CD4-positive, alpha-beta T cell treated with Interleukin-4 for 1 hour (primary cell): ENCODE data around the gene SGMS1.
"Not testable (repeated sequence)": the region's sequence is repeated elsewhere in the genome, so short reads cannot be mapped to it uniquely, and the experiment has no call there.

ENCODE experiments used
- DNase-seq, 2 donors: peaks; one replicate each; pipeline ENCODE4 v3.0.0-alpha.2; 2020 to 2022

SGMS1 gene

DNA sequence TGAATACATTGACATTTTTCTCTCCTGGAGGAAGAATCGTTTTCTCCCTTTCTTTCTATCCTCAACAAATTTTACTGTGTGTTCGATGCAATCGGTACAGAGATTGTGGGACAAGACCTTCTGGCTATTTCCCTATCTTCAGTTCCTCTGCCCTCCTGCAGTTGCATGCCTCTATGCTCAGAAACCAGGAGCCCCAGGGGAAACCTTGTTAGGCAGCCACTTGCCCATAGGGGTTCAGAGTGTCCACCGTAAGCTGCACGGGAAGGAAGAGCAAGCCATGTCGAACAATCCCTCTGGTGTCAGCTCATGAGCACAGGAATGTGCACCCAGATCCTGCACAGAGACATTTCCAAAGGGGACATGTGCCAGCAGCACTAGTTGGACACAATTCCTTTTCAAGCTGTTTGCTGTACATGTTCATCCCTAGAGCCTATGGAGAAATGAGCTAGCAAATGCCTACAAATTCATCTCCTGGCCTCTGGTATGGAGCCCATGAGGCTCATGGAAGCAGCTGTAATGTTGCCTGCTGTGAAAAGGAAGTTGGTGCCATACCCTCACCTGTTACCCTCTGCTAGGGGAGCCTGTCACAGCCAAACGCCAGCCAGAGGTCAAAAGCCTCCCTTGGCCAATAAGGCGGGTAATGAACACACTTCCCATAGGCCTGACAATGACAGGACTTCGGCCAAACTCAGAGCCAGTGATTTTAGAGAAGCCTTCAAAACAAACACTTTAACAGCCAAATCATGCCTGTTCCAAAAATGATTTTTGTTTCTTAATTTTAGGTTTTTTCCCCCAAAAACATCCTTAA, 336.6 kb downstream of the SGMS1 start:
- DNase-seq: no peak

DNA sequence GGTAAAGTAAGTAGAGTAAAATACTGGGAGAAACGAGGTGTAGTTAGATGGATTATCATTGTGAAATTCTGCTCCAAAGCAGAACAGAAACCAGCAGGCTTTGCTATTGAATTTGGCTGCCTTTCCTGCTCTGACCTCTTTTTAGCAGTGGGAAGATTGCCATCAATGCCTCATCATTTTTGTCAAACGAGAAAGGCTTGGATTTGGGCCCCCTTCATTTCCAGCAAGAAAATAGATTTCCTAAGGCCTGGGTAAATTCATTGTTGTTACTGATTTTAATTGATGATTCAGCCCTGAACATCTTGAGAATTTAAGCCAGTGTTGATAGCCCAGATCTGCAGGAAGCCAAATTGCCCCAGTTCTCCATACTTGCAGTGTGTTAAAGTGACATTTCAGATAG, 337.2 kb downstream of the SGMS1 start:
- no peak for DNase-seq

DNA sequence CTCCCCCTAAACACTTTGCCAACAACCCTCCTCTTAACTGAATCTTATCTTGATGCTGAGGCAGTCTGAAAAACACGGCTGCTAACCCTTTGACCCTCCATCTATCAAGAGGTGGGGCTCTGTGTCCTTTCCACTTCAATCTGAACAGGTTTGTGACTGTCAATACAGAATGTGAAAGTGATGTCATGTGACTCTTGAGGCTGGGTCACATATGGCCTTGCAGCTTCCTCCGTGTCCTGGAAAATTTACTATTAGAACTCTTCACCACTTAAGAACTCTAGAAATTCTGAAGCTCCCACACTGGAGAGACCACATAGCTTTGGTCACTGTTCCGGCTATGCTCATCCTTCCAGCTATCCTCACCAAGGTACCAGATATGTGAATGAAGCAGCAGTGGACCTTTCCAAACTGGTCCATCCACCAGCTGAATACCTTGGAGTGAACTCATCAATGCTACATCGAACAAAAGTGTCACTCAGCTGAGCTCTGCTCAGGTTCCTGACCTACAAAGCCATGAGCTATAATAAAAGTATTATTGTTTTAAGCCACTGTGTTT, 341.7 kb downstream of the SGMS1 start:
- DNase-seq: no peak

- no peak for DNase-seq
Observed at GRCh38 chr10:50281210-50281966, 342.4 kb downstream of the SGMS1 start.

DNA sequence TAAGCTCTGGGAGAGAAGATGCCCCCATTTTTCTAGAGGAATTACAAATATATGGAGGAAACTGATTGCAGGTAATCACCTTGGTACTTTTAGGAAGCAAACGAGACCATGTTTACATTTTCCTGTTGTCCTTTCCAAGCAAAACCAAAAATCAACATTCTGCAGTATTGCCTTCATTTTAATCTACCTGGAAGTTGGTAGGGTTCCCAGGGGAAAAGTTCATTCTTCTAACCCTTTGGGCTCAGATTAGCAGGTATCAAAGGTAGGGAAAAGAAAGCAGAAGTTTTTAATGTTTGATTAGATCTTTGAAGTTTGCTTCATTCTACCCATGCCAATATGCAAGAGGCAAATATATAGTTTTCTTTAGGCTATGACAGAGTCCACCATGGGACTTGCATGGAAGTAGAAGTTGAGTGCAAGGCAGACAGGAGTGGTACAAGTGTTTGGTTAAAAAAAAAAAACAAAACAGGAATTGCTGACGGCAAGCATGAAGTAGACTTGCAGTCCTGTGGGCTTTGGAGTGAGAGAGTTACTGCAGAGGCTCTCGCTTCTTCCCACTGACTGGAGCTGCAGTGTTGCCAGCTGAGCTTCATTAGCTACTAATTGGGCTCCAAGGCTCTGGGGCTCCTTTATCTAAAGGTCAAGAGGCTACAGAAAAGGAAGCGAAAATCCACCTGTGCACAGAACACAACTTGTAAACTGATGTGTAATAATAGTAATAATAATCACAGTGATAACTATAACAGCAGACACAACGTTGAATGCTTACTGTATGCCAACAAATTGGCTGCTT, 343.5 kb downstream of the SGMS1 start:
- DNase-seq: no peak

DNA sequence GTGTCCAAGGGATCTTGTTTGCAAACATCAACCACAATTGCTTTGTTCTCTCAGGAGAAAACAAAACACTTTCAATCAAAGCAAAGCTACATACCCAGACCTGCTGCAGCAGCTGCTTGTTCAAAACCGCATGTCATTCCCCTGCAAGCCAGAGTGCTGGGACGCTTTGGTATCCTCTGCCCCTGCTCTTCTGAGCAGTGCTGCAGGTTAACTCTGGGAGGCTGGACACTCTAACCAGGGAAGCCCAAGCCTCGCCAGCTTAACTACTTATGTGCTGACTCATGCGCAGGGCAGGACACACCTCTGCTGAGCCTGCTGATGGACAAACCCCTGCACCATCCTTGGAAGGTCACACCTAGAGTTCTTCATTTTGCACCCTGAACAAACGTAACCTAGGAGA, 344.3 kb downstream of the SGMS1 start:
- no peak for DNase-seq

- peak; percentile 26 to 34 for DNase-seq
Observed at GRCh38 chr10:50275650-50276235, 348.0 kb downstream of the SGMS1 start.

GRCh38 chr10:50272531-50272930, 351.2 kb downstream of the SGMS1 start:
- DNase-seq: no peak

DNA sequence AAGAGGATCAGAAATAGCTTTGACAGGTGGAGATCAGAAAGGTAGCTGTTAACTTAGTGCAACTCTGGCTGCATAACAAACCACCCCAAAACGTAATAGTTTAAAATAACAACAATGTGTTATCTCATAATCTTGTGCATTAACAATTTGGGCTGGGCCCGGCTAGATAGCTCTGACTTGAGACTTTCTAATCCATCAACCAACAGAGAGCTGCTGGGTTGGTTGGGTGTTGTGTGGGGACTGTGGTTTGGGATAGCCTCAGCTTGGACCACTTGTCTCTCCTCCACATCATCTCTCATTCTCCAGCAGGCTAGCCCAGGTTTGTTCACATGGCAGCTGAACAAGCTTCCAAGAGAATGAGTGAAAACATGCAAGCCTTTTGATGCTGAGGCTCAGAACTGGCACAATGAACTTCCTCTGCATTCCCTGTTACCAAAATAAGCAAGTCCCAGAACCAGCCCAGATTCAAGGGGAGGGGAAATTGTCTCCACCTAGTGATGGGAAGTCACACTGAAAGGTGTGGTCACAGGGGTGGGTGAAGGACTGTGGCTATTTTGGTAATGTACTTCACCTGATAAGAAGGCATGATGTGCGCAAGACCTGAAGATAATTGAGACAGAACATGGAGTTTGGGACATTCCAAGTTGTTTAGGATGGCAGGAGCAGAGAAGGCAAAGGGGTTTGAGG, 352.0 kb downstream of the SGMS1 start:
- no peak for DNase-seq

DNA sequence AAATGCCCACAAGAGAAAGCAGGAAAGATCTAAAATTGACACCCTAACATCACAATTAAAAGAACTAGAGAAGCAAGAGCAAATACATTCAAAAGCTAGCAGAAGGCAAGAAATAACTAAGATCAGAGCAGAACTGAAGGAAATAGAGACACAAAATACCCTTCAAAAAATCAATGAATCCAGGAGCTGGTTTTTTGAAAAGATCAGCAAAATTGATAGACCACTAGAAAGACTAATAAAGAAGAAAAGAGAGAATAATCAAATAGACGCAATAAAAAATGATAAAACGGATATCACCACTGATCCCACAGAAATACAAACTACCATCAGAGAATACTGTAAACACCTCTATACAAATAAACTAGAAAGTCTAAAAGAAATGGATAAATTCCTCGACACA, 355.9 kb downstream of the SGMS1 start:
- DNase-seq: not testable (repeated sequence)

- peak in 1 of 2 donors; percentile 6 for DNase-seq
Observed at GRCh38 chr10:50262625-50263024, 361.1 kb downstream of the SGMS1 start.

DNA sequence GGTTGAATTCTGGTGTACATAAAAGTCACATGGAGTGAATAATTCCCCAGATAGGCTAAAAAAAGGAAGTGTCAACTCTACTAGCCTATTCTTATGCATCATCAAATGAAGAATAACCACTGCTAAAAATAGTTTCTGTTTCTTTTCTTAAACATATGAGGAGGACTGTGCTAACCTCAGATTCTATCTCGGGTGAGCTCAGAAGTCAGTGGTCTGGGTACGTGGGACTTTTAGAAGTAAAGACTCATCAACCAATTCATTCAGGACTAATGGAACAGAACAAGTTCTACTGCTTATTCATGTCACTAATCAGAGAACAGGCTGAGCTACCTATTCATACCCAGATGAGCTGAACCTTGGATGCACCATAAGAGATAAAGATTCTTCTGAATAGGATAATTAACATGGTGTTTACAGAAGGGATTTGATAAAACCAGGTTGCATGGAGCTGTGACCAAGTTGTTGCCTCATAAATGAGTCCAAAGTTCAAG, 362.9 kb downstream of the SGMS1 start:
- DNase-seq: peak in 1 of 2 donors; percentile 28
